DMS79 treated with DMSO at 0.1 percent for 48 hours (cell line): ENCODE data around the gene SLC38A3.
"Not testable (repeated sequence)": the region's sequence is repeated elsewhere in the genome, so short reads cannot be mapped to it uniquely, and the experiment has no call there.

Experiments used
- DNase-seq: peaks from one replicate; lab custom pipeline; 2025; lab: John Stamatoyannopoulos, UW

The SLC38A3 gene

DNA sequence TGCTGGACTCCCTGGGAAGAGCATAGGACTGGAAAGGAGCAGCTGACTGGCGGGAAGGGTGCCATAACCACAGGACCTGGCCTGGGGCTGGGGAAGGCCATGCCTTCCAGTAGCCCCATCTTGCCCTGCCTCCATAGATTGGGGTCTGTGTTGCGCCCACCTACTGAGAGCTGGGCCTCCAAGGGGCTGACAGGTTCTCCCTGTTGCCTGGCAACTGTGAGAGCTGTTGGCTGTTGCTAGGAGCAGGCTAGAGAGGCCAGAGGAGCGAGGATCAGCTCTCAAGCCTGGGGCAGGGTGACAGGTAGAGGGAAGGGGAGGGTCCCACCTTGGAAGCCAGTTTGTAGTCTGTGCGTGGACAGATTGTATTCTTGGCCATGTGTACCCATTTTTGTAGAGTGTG is 28.1 kb downstream of the SLC38A3 start:
- DNase-seq, result no peak

GRCh38 chr3:50235716-50236483 is 30.8 kb downstream of the SLC38A3 start, which contains the start of gene GNAI2:
Gene GNAI2, plus strand, starts transcription at chr3:50236204. Its CDS starts 132 bp downstream, at chr3:50236336.
- DNase-seq, result peak; percentile 88

DNA sequence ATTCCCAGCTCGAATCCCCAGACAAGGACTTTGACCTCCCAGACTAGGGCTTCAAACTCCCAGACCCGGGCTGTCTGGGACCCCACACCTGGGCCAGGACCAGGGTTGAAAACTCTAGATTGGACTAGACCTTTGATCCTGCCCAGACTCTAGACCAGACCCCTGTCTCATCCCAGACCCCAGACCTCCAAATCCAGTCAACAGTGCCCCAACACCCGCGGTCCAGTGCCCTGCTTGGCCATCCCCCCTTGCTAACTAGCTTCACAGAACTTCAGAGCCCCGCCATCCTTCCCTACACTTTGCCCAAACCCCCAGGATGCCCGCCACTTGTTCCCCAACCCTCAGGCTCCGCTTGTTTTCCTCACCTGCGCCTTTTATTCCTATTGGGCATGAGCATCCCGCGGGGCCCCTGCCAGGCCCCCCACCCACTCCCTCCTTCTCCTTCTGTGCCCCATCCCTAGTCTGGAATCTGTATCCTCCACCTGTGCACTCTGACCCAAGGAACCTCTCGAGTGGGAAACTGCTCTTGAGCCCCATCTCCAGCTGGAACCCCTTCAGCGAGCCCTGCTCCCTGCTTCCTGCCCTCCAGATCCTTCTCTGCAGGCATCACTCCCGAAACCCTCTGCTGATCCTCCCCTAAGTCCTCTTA is 31.5 kb downstream of the SLC38A3 start:
- no peak for DNase-seq

- DNase-seq, result no peak
Measured at GRCh38 chr3:50237133-50237651, 32.1 kb downstream of the SLC38A3 start.

DNA sequence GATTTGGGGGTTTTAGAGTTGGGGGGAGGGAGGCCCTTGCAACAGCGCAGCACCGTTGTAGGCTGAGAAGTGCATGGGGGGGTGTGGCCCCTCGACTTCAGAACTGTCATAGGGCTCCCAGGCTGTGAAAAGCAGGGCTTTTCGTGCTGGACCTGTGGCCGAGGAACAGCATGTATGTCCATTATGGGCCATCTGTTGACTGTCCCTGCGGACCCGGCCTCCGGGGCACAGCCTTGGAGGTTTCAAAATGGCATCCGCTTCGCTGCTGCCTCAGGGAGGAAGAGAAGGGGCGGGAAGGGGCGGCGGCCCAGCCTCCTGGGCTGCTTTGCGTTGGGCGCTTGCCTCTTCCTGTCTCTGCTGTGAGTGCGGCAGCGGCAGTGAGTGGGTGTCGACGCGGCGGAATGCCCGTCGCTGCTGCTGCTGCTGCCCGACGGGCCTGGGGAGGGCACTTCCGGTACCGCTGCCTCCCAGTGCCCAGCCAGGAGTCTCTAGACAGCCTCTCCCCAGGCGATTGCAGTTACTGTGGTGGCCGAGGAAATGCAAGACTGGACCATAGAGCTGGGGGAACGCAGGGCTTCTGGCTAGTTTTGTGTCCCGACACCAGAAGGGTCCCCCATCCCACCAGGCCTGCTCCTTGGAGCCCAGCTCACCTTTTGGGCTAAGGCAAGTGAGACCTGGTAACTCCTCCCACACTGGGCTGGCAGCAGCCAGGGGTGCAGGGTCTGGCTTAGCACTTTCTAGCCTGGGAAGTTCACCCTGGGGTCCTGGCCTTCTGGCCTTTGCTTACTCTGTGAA is 32.9 kb downstream of the SLC38A3 start:
- peak; percentile 33 for DNase-seq

DNA sequence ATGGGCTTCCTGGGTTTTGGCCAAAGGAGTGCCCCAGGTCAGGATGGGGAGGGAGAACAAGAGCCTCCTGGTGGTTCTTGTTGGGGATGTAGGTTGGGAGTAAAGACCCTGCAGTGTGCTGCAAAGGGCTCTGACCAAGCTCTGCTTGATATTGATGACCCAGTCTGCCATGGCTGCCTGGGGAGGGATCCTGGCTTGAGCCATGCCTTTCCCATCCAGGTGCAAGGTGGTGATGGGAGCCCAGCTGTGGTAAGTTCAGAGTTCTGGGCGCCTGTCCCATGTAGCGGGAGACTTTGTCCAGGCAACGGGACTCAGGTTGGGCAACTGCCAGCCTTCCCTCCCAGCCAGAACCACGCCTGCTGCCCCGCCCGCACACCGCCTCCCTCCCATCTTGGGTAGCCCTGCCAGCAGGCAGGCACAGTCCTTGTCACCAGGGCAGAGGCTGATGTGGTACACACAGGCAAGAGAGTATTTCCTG is 33.5 kb downstream of the SLC38A3 start:
- no peak for DNase-seq

DNA sequence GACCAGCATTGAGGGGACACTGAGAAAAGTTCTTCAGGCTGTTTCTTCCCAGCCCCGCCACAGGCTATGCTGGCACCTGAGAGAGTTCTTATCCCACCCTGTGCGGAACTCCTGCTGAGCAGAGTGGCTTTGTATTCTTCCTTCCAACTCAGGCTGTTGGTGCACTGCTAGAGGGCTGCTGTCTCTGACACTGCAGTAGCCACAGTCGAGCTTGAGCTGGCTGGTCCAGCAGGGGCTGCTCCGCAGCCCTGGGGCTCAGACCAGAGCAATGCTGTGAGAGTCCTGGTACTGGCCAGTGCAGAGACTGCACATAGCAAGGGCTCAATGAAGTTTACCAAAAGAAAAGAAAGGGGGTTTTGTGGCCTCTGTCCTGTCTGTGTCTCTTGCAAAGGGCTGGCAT is 34.6 kb downstream of the SLC38A3 start:
- no peak for DNase-seq

- DNase-seq, result no peak
Measured at GRCh38 chr3:50241163-50241562, 36.1 kb downstream of the SLC38A3 start.

DNA sequence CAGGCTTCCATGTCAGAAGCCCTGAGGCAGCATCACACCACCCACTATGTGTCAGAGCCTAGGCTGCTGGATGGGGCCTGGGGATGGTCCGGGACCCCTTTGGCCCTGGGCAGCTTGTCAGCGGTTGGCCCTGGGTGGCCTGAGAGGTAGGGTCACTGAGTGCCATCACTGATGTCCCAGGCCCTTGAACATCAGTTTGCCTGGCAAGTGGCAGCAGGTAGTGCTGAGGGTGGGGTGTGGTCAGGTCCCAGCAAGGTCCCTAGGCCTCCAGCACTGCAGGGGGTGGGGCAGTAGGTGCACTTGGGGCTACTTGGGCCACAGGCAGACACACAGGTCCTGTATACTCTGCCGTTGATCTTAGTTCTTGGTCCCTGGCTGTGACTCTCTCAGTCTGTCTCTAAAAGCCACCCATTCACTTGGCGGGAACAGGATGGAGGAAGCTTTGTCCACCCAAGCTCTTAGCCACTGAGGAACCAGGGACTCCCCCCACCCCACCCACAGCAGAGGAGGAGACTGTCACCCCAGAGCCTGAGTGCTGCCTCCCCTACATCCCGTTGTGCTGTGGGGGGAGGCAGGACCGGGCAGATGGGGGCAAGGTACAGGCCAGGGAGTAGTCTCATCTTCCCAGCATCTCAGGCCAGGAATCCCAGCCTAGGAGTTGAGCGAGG is 36.8 kb downstream of the SLC38A3 start:
- DNase-seq, result no peak

- no peak for DNase-seq
Measured at GRCh38 chr3:50242381-50242770, 37.3 kb downstream of the SLC38A3 start.

DNA sequence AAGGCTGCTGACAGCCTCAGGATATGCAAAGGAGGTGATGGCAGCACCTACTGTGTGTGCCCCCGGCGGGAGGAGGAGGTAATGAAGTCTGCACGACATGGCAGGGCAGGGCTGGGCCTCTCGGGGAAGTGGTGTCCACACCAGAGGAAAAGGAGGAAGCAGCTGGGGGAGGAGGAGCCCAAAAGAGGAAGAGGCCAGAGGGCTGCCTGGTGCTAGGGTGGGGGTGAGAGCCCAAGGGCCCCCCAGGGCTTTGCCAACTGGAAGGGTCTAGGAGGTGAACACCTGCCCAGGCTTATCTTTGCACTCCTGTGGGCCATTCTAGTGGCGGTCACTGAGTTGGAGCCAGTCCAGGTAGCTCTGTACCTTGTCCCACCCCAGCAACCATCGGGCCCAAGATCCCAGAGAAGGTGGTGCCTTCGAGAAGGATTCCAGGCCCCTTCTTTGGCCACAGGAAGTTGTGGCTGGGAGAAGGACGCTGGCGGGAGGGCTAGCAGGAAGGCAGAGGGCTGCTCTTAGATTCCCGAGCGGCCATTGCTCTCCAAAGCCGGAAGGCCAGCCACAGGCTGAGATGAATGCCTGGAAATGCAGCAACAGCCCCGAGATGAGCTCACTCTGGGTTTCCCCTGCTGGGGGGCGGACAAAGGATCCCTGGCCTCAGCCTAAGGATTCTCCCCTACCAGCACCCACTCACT is 37.9 kb downstream of the SLC38A3 start:
- DNase-seq, result no peak

DNA sequence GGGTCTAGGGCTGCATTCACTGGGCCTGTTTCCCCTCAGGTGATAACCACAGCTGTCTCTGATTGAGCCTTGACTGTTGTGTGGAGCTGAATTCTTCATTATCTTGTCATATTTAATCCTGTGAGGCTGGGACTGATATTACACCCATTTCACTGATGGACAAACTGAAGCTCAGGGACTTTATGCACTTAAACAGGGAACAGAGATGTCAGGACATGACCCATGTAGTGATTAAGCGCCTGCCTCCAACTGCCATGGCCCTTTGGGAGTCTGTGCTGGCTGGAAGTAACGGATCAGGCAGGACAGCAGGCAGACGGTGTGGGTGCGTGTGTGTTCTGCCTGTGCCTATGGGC is 38.4 kb downstream of the SLC38A3 start:
- DNase-seq, result no peak

DNA sequence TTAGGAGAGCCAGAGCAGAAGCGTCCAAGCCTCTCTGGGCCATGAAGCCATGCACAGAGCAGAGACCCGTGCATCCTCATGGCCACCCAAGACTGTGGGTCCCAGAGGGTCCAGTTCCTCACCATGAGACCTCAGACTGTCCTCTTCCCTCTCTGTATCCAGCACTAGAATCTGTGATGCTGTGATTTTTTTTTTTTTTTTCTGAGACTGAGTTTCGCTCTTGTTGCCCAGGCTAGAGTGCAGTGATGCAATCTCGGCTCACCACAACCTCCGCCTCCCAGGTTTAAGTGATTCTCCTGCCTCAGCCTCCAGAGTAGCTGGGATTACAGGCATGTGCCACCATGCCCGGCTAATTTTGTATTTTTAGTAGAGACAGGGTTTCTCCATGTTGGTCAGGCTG is 39.7 kb downstream of the SLC38A3 start:
- not testable (repeated sequence) for DNase-seq

- DNase-seq, result no peak
Measured at GRCh38 chr3:50245251-50245745, 40.2 kb downstream of the SLC38A3 start.

DNA sequence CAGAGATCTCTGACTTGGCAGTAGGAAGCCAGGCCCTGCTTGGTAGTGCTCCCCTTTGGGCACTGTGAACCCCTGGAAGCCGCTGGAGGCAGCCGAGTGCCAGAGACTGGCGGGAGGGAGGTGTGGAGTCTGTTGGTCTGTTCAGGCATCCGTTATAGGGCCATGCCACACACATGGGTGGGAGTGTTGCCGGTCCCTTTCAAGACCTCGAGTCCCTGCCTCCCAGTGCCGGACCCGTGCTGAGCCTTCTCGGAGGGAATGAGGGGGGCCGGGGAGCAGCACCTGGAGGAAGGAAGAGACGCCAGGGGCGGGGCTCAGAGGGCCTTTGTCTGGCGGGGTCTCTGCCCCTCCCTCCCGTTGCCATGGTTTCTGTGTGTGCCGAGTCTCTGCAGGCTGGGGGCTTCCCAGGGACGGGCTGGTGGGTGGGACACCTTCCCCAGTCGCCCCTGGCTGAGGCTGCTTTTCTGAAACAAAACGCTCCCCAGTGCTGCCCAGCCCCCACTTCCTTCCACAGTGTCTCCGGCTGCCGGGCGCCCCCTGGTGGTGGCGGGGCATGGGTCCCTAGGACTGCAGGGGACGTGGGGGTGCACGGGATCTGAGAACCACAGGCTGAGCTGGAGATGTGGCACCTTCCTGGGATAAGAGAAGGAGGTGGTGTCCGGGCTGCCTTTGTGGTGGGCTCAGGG is 40.9 kb downstream of the SLC38A3 start:
- peak; percentile 52 for DNase-seq

GRCh38 chr3:50246517-50246954 is 41.5 kb downstream of the SLC38A3 start:
- DNase-seq, result no peak

DNA sequence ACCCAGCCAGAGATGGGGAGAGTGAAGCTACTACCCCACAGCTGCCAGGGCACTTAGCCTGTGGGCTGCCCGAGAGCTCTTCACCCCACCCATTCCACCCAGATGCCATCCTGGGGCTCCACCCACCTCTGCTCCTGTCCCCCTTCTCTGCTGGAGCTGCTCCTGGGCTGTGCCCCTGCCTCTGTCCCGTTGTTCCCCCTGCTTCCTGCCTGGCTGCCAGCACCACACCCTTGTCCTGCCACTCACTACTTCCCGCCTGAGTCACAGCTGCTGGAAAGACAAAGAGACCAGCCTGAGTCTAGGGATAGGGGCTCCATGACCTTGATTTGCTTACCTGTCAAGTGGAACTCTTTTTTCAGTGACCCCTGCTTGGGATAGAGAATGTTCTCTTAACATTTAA is 43.3 kb downstream of the SLC38A3 start:
- DNase-seq, result peak; percentile 44

DNA sequence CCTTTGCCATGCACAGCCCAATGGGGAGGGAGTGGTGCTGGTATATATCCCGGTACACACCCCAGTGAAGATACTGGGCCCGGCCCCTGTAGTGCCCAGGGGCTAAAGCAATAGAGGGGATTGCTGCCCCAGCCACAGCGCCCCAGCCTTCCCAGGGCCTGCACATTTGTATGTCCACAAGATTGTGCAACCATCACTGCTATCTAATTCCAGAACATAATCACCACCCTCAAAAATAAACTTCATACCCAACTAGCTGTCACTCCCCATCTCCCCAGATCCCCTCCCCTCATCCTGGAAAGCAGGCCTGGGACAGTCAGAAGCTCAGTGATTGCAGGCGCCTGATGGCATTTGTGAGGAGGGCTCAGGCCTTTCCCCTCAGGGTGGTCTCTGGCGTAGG is 44.4 kb downstream of the SLC38A3 start:
- no peak for DNase-seq

GRCh38 chr3:50250514-50250913 is 45.4 kb downstream of the SLC38A3 start:
- no peak for DNase-seq

- no peak for DNase-seq
Measured at GRCh38 chr3:50251220-50251619, 46.1 kb downstream of the SLC38A3 start.
